Measurements from ENCODE around the gene TXLNB.

The TXLNB gene

DNA sequence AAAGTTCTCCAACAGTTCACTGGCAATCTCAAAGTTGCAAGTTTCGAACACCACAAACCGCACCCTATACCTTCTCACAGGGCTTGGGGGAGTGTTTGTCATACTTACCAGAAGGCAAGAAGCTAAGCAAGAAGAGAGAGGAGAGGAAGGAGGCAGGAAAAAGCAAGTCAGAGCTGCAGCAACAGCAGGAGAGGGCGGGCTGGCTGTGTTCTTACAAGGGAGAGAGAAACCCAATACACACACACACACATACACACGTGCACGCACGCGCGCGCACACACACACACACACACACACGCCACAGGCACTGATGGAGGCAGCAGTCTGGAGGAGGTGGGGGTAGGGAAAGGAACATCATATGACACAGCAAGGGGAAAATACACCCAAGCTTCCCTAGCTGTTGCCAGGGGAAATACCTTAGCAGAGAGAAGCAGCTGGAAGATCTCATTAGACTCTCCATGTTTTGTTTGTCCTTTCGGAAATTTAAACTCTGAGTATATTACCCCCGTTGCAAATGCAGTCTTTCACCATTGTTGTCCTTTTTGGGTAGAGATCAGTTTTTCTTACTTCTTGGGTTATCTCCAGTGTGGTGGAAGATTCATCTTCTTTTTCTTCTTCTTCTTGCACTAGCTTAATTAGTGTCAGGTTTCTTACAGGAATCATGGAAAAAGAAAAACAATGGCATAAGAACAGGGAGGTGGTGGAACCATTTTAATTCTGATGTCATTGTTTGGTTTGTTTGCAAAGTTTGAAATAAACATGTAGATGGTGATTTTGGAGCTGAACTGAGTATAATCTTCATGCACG is at the start of gene TXLNB:
Gene TXLNB, minus strand, starts transcription at position 186 of the 807 bp plus-strand sequence. CDS start 3,099 bp downstream, outside the sequence.
- no peak for DNase-seq (ENCODE audit: low spot score)

GRCh38 chr6:139341060-139341459 is 49.3 kb upstream of the TXLNB start:
- no peak for DNase-seq (ENCODE audit: low spot score)

- DNase-seq (ENCODE audit: low spot score) = no peak
Observed at GRCh38 chr6:139338795-139339194, 47.0 kb upstream of the TXLNB start.

DNA sequence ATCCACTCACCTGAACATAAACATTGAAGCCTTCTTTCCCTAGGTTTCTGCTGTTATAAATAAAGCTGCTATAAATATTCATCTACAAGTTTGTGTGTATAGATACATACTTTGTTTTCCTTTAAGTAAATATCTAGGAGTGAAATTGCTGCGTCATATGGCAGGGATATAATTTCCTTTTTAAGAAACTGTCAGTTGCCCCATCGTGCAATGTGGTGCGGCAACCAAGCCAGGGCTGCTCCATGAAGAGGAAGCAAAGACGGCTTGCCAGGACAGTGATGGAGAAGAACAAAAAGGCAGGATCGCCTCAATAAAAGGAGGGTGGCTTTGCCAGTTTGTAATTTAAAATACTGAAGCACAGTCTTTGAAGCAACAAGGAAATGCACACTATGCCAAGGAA is 46.0 kb upstream of the TXLNB start:
- DNase-seq (ENCODE audit: low spot score) = no peak

GRCh38 chr6:139337001-139337400 is 45.2 kb upstream of the TXLNB start:
- DNase-seq (ENCODE audit: low spot score) = no peak

- DNase-seq (ENCODE audit: low spot score) = no peak
Observed at GRCh38 chr6:139336488-139336887, 44.7 kb upstream of the TXLNB start.

- no peak for DNase-seq (ENCODE audit: low spot score)
Observed at GRCh38 chr6:139335447-139336210, 43.8 kb upstream of the TXLNB start.

DNA sequence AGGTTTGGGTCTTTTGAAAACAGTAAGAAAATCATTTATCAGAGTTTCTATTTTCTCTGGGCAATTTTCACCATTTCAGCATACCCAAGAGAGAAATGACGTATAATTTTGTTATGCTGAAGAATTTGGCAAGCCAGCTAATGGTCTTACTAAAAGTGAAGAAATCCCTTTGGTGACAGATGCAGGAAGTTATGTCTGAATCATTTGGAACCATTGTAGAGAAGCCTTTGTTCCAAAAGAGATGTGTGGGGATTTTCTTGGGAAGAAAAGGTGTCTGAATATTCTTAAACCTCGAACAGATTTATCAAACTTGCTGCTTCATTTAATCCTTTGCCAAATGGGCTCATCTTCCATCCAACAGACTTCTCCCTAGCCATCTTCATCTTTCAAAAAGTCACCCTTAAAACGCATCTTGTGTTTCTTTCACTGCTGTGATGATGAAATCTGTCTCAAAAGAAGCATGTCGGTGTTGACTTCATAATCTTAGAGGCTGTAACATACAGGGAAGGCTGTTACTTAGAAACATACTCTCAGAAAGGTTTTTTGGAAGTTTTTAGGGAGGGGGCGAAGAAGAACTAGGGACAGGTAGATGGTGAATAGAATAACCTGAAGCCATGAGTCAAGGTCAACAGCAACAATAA is 43.1 kb upstream of the TXLNB start:
- no peak for DNase-seq (ENCODE audit: low spot score)

DNA sequence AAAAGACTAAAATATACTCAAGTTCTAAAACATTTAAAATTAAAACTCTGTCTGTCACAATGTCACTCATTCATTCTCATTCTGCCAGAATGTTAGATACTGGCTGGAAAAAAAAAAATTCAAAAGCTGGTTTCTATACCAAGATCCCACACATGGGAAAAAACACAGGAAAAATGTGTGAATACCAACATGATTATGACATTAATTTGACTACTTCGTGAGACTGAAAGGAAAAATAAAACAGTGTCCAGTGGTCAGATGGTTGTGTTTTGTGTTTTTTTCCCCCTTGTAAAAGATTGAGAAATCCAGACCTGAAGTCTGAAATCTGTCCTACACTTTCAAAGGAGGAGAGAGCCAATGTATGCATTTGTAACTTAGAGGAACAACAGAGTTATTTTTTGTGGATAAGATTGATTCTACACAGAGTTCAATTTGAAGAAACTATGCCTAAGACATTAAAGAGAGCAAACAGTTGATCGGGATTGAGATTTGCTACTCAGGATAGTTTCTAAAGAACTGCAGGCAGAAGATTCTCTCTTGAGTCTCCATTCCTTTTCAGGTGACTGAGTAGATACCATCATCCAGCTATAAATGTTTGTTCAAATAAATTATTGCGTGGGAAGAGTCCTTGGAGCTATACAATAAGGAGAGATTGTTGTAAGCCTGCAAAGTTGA is 39.2 kb upstream of the TXLNB start:
- no peak for DNase-seq (ENCODE audit: low spot score)

GRCh38 chr6:139330306-139330705 is 38.5 kb upstream of the TXLNB start:
- no peak for DNase-seq (ENCODE audit: low spot score)

- no peak for DNase-seq (ENCODE audit: low spot score)
Observed at GRCh38 chr6:139329224-139329623, 37.4 kb upstream of the TXLNB start.

- no peak for DNase-seq (ENCODE audit: low spot score)
Observed at GRCh38 chr6:139327038-139327437, 35.2 kb upstream of the TXLNB start.

DNA sequence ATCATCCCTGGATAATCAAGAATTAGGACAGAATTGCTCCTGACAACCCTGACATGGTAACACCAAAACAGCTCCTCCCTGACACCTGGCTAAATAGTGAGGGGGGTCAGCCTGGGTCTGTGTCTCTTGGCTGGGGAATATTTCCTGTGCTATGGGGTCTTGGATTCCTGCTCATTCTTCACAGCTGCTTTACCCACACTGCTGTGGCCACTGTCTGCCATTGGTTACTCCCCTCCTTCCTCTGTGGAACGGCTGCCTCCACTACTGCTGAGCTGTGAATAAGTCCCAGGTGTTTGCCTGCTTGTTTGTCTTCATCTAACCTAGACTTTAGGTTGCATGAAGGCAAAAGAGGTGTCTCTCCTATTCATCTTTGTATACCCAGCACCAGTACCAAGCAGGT is 33.9 kb upstream of the TXLNB start:
- DNase-seq (ENCODE audit: low spot score) = no peak

DNA sequence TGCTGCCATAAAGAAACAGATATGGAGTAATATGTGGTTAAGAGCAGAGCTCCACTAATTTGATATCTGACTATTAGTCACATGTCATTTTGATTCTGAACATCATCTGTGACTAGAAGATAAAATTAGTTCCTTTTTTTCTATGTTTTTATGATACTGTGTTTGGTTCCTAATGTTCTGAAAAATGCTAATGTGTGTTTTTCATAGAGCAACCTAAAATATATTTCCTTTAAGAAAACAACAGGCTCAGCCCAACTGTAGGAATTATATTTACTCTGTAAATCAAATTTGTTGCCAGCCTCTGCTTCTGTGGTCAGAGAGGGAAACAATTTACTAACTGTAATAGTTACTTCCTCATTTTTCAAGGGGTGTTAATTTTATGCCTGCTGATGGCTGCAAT is 33.3 kb upstream of the TXLNB start:
- DNase-seq (ENCODE audit: low spot score) = no peak

- DNase-seq (ENCODE audit: low spot score) = no peak
Observed at GRCh38 chr6:139324301-139324555, 32.4 kb upstream of the TXLNB start.

GRCh38 chr6:139323511-139324300 is 31.9 kb upstream of the TXLNB start:
- peak; percentile 16 for DNase-seq (ENCODE audit: low spot score)

GRCh38 chr6:139320081-139320480 is 28.3 kb upstream of the TXLNB start:
- no peak for DNase-seq (ENCODE audit: low spot score)

- no peak for DNase-seq (ENCODE audit: low spot score)
Observed at GRCh38 chr6:139316622-139317317, 25.0 kb upstream of the TXLNB start.

GRCh38 chr6:139313784-139314545 is 22.2 kb upstream of the TXLNB start:
- no peak for DNase-seq (ENCODE audit: low spot score)

DNA sequence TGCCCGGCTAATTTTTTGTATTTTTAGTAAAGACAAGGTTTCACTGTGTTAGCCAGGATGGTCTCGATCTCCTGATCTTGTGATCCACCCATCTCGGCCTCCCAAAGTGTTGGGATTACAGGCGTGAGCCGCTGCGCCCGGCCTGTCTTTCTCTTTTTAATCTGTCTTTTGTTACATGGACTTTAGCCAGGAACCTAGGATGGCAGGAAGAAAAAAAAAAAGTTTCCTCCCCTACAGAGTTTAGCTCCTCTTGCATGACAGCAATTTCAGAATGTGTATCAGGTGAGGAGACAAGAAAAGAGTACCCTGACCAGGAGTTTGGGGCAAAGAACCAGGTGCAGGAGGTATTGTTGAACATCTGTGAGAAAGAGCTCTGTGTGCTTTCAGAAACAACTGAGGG is 21.4 kb upstream of the TXLNB start:
- no peak for DNase-seq (ENCODE audit: low spot score)

All from SW480 (cell line).